GM12874 (cell line): ENCODE data around the gene ACYP2.

Source experiments
- CTCF ChIP-seq: IDR thresholded peaks from 2 replicates; pipeline ENCODE4 v1.5.1; 2011; ENCODE audit warnings: low read depth, mild to moderate bottlenecking, control low read depth, low read length, moderate library complexity; ENCODE audit not compliant: insufficient read depth

The ACYP2 gene

GRCh38 chr2:54226260-54226659 lies 110.8 kb downstream of the ACYP2 start:
- TF ChIP-seq CTCF = no peak

GRCh38 chr2:54227798-54228197 lies 112.4 kb downstream of the ACYP2 start:
- no peak for TF ChIP-seq CTCF

- no peak for TF ChIP-seq CTCF
Observed at GRCh38 chr2:54228945-54229344, 113.5 kb downstream of the ACYP2 start.

GRCh38 chr2:54233832-54234649 lies 118.6 kb downstream of the ACYP2 start:
- no peak for TF ChIP-seq CTCF

- no peak for TF ChIP-seq CTCF
Observed at GRCh38 chr2:54237428-54237827, 122.0 kb downstream of the ACYP2 start.

- no peak for TF ChIP-seq CTCF
Observed at GRCh38 chr2:54239427-54239826, 124.0 kb downstream of the ACYP2 start.

- no peak for TF ChIP-seq CTCF
Observed at GRCh38 chr2:54240515-54241469, 125.4 kb downstream of the ACYP2 start.
